ENCODE measurements around the gene TNS4.

TNS4 gene

GRCh38 chr17:40471846-40472732 is 29.3 kb downstream of the TNS4 start:
- no peak for DNase-seq

GRCh38 chr17:40470932-40471828 is 30.2 kb downstream of the TNS4 start:
- DNase-seq = no peak

GRCh38 chr17:40469805-40470675 is 31.4 kb downstream of the TNS4 start:
- DNase-seq = no peak

- no peak for DNase-seq
These were observed 32.9 kb downstream of the TNS4 start for GRCh38 chr17:40468560-40468959.

- no peak for DNase-seq
These were observed 34.0 kb downstream of the TNS4 start for GRCh38 chr17:40467281-40467867.

GRCh38 chr17:40466298-40466971 is 35.0 kb downstream of the TNS4 start:
- no peak for DNase-seq

- DNase-seq = no peak
These were observed 37.0 kb downstream of the TNS4 start for GRCh38 chr17:40464392-40464855.

- no peak for DNase-seq
These were observed 38.3 kb downstream of the TNS4 start for GRCh38 chr17:40463122-40463550.

- no peak for DNase-seq
These were observed 38.9 kb downstream of the TNS4 start for GRCh38 chr17:40462343-40463121.

- DNase-seq = no peak
These were observed 39.6 kb downstream of the TNS4 start for GRCh38 chr17:40461732-40462342.

GRCh38 chr17:40460968-40461731 is 40.3 kb downstream of the TNS4 start:
- DNase-seq = no peak

- no peak for DNase-seq
These were observed 40.8 kb downstream of the TNS4 start for GRCh38 chr17:40460604-40460967.

GRCh38 chr17:40459636-40460603 is 41.5 kb downstream of the TNS4 start:
- no peak for DNase-seq

- DNase-seq = no peak
These were observed 42.5 kb downstream of the TNS4 start for GRCh38 chr17:40458851-40459482.

- DNase-seq = no peak
These were observed 43.2 kb downstream of the TNS4 start for GRCh38 chr17:40457964-40458791.

- no peak for DNase-seq
These were observed 44.1 kb downstream of the TNS4 start for GRCh38 chr17:40457369-40457768.
